Osteocyte (in vitro differentiated cells): ENCODE results near the gene PPP1R13B. TPM values are rescaled to one million over a fixed set of nuclear protein-coding genes. Genes with fewer than 3 reads are reported as not detected.
A peak's percentile ranks its signal among the peaks of the same experiment; 100 is the strongest.

Experiments
- DNase-seq: peaks from one replicate; pipeline ENCODE4 v3.0.0; 2021; ENCODE audit warnings: mixed read lengths; ENCODE audit not compliant: unreplicated experiment; ENCODE audit errors: extremely low spot score
- H3K27ac Mint-ChIP-seq: one replicate; pipeline ENCODE4 v1.8.0; 2021; ENCODE audit warnings: mild to moderate bottlenecking, mixed read lengths; ENCODE audit not compliant: unreplicated experiment
- H3K27me3 Mint-ChIP-seq: one replicate; pipeline ENCODE4 v1.8.0; 2021; ENCODE audit warnings: mixed read lengths; ENCODE audit not compliant: unreplicated experiment
- H3K36me3 Mint-ChIP-seq: one replicate; pipeline ENCODE4 v1.8.0; 2021; ENCODE audit warnings: mixed read lengths; ENCODE audit not compliant: unreplicated experiment
- H3K4me1 Mint-ChIP-seq: one replicate; pipeline ENCODE4 v1.8.0; 2021; ENCODE audit warnings: mixed read lengths; ENCODE audit not compliant: unreplicated experiment
- H3K4me3 Mint-ChIP-seq: one replicate; pipeline ENCODE4 v1.8.0; 2021; ENCODE audit warnings: mild to moderate bottlenecking, moderate library complexity, mixed read lengths; ENCODE audit not compliant: unreplicated experiment
- H3K9me3 Mint-ChIP-seq: one replicate; pipeline ENCODE4 v1.8.0; 2021; ENCODE audit warnings: mixed read lengths; ENCODE audit not compliant: unreplicated experiment
- CTCF ChIP-seq: fragments of 200-600 bp; sonication (generic); IDR thresholded peaks from 2 replicates; pipeline ENCODE4 v1.5.0; 2021; ENCODE audit warnings: antibody characterized with exemption, mild to moderate bottlenecking, moderate library complexity
- total RNA-seq: library from RNA; stranded (reverse); gene quantifications from 2 replicates; pipeline ENCODE4 v1.2.1, GENCODE V29; 2021

PPP1R13B gene
- total RNA-seq, 1 donor from 2014 or later, result 7.9 TPM

- Mint-ChIP-seq H3K27me3 (peaks cover 3% of the 10 kb centered on the region), H3K27ac (no peak overlapping the region), H3K4me1 (no peaks in the 10 kb centered on the region), H3K36me3 (no peaks in the 10 kb centered on the region), H3K4me3 (no peak overlapping the region), H3K9me3 (no peaks in the 10 kb centered on the region)
- no peak for TF ChIP-seq CTCF
- DNase-seq, result no peak
These were observed 36.2 kb downstream of the PPP1R13B start for GRCh38 chr14:103811189-103811588.

GRCh38 chr14:103808403-103809001, 38.9 kb downstream of the PPP1R13B start:
- DNase-seq, result peak; percentile 88
- no peaks in the 10 kb centered on the region for H3K4me1 Mint-ChIP-seq
- H3K27me3 Mint-ChIP-seq, result peaks cover 3% of the 10 kb centered on the region
- H3K27ac Mint-ChIP-seq, result no peak overlapping the region
- no peak overlapping the region for H3K4me3 Mint-ChIP-seq
- H3K36me3 Mint-ChIP-seq, result no peaks in the 10 kb centered on the region
- peak; percentile 95 for TF ChIP-seq CTCF
- H3K9me3 Mint-ChIP-seq, result no peaks in the 10 kb centered on the region

DNA sequence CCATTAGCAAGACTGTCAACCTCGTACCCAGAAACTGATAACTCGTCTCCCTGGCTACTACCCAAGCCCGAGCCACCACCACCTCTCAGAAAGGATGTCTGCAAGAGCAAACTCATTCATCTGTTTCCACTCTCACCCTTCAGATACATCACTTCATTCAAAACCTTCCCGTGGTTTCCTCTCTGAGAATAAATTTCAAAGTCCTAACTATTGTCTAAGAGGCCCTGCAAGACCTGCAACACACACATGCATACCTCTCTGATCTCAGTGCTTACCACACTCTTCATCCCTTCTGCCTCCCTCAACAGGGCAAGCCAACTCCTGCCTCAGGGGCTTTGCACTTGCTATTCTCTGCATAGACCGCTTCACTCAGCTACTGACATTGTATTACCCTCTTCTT, 40.6 kb downstream of the PPP1R13B start:
- H3K36me3 Mint-ChIP-seq, result no peaks in the 10 kb centered on the region
- peaks cover 3% of the 10 kb centered on the region for H3K27me3 Mint-ChIP-seq
- H3K4me3 Mint-ChIP-seq, result no peak overlapping the region
- no peak for TF ChIP-seq CTCF
- H3K4me1 Mint-ChIP-seq, result no peaks in the 10 kb centered on the region
- H3K9me3 Mint-ChIP-seq, result no peaks in the 10 kb centered on the region
- H3K27ac Mint-ChIP-seq, result no peak overlapping the region
- no peak for DNase-seq

DNA sequence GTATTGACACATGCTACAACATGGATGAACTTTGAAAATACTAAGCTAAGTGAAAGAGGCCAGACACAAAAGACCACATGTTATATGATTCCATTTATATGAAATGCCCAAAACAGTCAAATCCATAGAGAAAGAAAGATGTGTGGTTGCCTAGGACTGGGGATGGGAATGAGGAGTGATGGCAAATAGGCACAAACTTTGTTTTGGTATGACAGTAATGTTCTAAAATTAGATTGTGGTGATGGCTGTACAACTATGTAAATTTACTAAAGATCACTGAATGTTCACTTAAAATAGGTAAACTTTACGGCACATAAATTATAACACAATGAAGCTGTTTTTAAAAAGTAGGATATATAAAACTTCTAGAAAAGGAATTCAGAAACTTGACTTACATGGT, 41.7 kb downstream of the PPP1R13B start:
- Mint-ChIP-seq H3K4me1 (no peaks in the 10 kb centered on the region), H3K27me3 (peaks cover 3% of the 10 kb centered on the region), H3K9me3 (no peaks in the 10 kb centered on the region), H3K36me3 (no peaks in the 10 kb centered on the region), H3K4me3 (no peak overlapping the region), H3K27ac (no peak overlapping the region)
- DNase-seq, result no peak
- no peak for TF ChIP-seq CTCF

GRCh38 chr14:103803661-103804060, 43.7 kb downstream of the PPP1R13B start:
- H3K36me3 Mint-ChIP-seq, result no peaks in the 10 kb centered on the region
- peaks cover 3% of the 10 kb centered on the region for H3K27me3 Mint-ChIP-seq
- DNase-seq, result no peak
- no peaks in the 10 kb centered on the region for H3K4me1 Mint-ChIP-seq
- H3K9me3 Mint-ChIP-seq, result no peaks in the 10 kb centered on the region
- H3K27ac Mint-ChIP-seq, result no peak overlapping the region
- TF ChIP-seq CTCF, result no peak
- H3K4me3 Mint-ChIP-seq, result no peak overlapping the region
